Spleen (tissue), 11 donors: ENCODE data around the gene CLK1. TPM values are rescaled to one million over a fixed set of nuclear protein-coding genes. Genes with fewer than 3 reads are reported as not detected.

Experiments
- DNase-seq: peaks from one replicate; pipeline ENCODE4 v3.0.0-alpha.2; 2020
- H3K27ac ChIP-seq, 8 donors: fragments of 200-600 bp; sonication (generic) in 7 of 8; 1 replicate in 4 of 8; 2 replicates in 4 of 8; pipeline versions ENCODE4 v1.5.0 to v1.8.0; 2016 to 2021; ENCODE audit warnings: inconsistent platforms in 4 of 8, mild to moderate bottlenecking in 4 of 8, moderate library complexity in 1 of 8
- H3K27me3 ChIP-seq, 7 donors: fragments of 200-600 bp; sonication (generic) in 6 of 7; replicated peaks in 1 of 7; 1 replicate in 4 of 7; 2 replicates in 3 of 7; pipeline versions ENCODE4 v1.5.0 to v1.8.0; 2016 to 2021; ENCODE audit warnings: inconsistent platforms in 3 of 7, mild to moderate bottlenecking in 1 of 7
- H3K36me3 ChIP-seq, 6 donors: fragments of 200-600 bp; sonication (generic) in 5 of 6; 1 replicate in 4 of 6; 2 replicates in 2 of 6; pipeline versions ENCODE4 v1.5.0 to v1.8.0; 2016 to 2021; ENCODE audit warnings: inconsistent platforms in 2 of 6
- H3K4me1 ChIP-seq, 6 donors: fragments of 200-600 bp; sonication (generic) in 5 of 6; 1 replicate in 3 of 6; 2 replicates in 3 of 6; pipeline versions ENCODE4 v1.5.0 to v1.8.0; 2016 to 2021; ENCODE audit warnings: inconsistent platforms in 3 of 6
- H3K4me3 ChIP-seq, 8 donors: fragments of 200-600 bp; sonication (generic) in 7 of 8; 1 replicate in 4 of 8; 2 replicates in 4 of 8; pipeline versions ENCODE4 v1.5.0 to v1.8.0; 2016 to 2021; ENCODE audit warnings: inconsistent platforms in 4 of 8, mild to moderate bottlenecking in 4 of 8, moderate library complexity in 2 of 8
- H3K9me3 ChIP-seq, 8 donors: fragments of 200-600 bp; sonication (generic) in 7 of 8; 1 replicate in 4 of 8; 2 replicates in 4 of 8; pipeline versions ENCODE4 v1.5.0 to v1.8.0; 2016 to 2021; ENCODE audit warnings: inconsistent platforms in 4 of 8
- POLR2A ChIP-seq, 3 donors: fragments of 450-650 bp; IDR thresholded peaks; one replicate each; pipeline ENCODE4 v1.5.1; 2017; ENCODE audit warnings: antibody characterized with exemption in 3 of 3, mild to moderate bottlenecking in 1 of 3
- POLR2AphosphoS5 ChIP-seq, 3 donors: sonication (generic); formaldehyde crosslinking; IDR thresholded peaks; one replicate each; pipeline ENCODE4 v1.5.1; 2017; ENCODE audit warnings: antibody characterized with exemption in 3 of 3
- WGBS, 5 donors: extraction: QIAGEN DNeasy Blood & Tissue Kit in 3 of 5; methylation state at CpG; one replicate each; pipeline versions ENCODE4 v1.1.5 to v1.1.7; 2013 to 2018; 5-methylcytosine and 5-hydroxymethylcytosine counted together
- intact Hi-C: fragments of 100-400 bp; cut with DNase I; formaldehyde crosslinking; loops from one replicate; pipeline ENCODE4 v1.15.0; 2023; ENCODE audit warnings: low total_unique reads
- polyA plus RNA-seq, 3 donors: library from polyadenylated mRNA; stranded (reverse); fragments of 200-250 nt; gene quantifications; one replicate each; pipeline ENCODE4 v1.2.1, GENCODE V29; 2013
- total RNA-seq, 7 donors: library from RNA; depleted of rRNA in 3 of 7; stranded (reverse); fragments of >200 nt in 3 of 7; fragmentation: NEBNext Ultra II Directional in 4 of 7; extraction: Animal tissue kit (Norgen Biotek cat#: 25700) in 4 of 7; gene quantifications; one replicate each; pipeline versions ENCODE4 v1.1.0 to v1.2.1, GENCODE V29; 2016 to 2021
- TF ChIP-seq, protein P1 (sequence below), 11 experiments: fragments of 200-600 bp in 7 of 11; fragments of 450-650 bp in 4 of 11; sonication (generic) in 4 of 11; IDR thresholded peaks in 8 of 11; conservative IDR thresholded peaks in 3 of 11; 1 replicate in 7 of 11; 2 replicates in 4 of 11; pipeline versions ENCODE4 v1.4.0 to v1.8.0; 2016 to 2021; ENCODE audit warnings: antibody characterized with exemption in 11 of 11, inconsistent platforms in 4 of 11, mild to moderate bottlenecking in 1 of 11
- donor health status: healthy with polysubstance abuse.
- donor health status: DM: no; HTN: no; CAD: no; lungs with moderate emphysema.
- donor health status: DM: no; HTN: no; CAD: no.
- donor health status: Bipolar disorder and iron deficiency.
- donor health status: healthy.
- donor health status: DM: no; HTN: no; CAD: no.
- donor health status: DM: yes; HTN: yes; CAD: no.

Gene CLK1
- total and polyA plus RNA-seq, 10 donors: 161 to 737 (median 217) TPM

DNA sequence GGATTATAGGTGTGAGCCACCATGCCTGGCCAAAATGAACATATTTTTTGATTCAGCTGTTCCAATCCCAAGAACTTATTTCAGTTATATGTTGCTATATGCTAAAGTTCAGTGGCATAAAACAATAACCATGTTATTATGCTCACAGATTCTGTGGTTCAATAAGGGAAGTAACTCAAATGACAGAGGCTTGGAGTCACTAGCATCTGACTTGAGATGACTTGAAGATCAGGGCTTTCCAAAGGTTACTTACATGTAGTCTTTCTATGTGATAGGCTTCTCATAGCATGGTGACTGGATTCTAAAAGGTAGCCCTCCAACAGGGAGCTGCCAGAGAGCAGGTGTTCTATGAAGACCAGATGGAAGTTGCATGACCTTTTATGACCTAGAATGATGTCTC, 17.2 kb downstream of the CLK1 start:
- intact Hi-C loops: no loop called here
- Histone ChIP-seq H3K27me3 (no peaks in the 10 kb centered on the region), H3K9me3 (no peaks in the 10 kb centered on the region), H3K4me3 (no peak overlapping the region), H3K27ac (no peak overlapping the region), H3K36me3 (peaks cover 4 to 26% (median 20%) of the 10 kb centered on the region in 6 donors), H3K4me1 (no peaks in the 10 kb centered on the region)
- DNase-seq: no peak
- TF ChIP-seq, protein P1, sequence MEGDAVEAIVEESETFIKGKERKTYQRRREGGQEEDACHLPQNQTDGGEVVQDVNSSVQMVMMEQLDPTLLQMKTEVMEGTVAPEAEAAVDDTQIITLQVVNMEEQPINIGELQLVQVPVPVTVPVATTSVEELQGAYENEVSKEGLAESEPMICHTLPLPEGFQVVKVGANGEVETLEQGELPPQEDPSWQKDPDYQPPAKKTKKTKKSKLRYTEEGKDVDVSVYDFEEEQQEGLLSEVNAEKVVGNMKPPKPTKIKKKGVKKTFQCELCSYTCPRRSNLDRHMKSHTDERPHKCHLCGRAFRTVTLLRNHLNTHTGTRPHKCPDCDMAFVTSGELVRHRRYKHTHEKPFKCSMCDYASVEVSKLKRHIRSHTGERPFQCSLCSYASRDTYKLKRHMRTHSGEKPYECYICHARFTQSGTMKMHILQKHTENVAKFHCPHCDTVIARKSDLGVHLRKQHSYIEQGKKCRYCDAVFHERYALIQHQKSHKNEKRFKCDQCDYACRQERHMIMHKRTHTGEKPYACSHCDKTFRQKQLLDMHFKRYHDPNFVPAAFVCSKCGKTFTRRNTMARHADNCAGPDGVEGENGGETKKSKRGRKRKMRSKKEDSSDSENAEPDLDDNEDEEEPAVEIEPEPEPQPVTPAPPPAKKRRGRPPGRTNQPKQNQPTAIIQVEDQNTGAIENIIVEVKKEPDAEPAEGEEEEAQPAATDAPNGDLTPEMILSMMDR (IDR thresholded peaks at IDR 0.05 in 8 of 11, conservative IDR thresholded peaks at IDR 0.05 in 3 of 11): no peak
- TF ChIP-seq POLR2AphosphoS5 (IDR thresholded peaks at IDR 0.05): no peak

DNA sequence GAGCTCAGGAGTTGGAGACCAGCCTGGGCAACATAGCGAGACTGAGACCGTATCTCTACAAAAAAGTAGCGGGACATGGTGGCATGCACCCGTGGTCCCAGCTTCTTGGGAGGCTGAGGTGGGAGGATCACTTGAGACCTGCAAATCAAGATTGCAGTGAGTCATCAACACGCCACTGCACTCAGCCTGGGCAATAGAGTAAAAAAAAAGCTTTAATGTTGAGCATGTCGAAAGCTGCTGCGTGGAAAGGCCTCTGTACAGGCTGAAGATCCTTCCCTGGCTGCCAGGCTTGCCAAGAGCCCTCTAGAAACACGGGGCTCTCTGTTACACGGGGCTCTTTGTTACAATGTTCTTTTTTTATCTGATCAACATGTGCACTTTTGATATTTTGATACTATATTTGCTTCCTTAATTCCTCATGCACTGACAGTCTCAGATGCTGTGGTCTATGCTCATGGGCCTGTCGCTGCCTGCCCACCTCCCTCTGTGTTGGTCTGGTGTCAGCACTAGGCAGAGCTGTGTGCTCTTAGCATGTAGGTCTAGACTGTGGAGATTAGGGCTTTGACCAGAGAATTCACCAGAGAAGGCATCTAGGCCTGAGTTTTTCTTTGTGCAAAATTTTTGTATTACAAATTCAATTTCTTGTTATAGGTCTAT, 18.7 kb downstream of the CLK1 start:
- Histone ChIP-seq H3K27me3 (no peaks in the 10 kb centered on the region), H3K27ac (no peak overlapping the region), H3K4me3 (no peak overlapping the region), H3K4me1 (no peaks in the 10 kb centered on the region), H3K9me3 (no peaks in the 10 kb centered on the region), H3K36me3 (peaks cover 0 to 11% (median 5%) of the 10 kb centered on the region in 6 donors)
- no peak for DNase-seq
- TF ChIP-seq, protein P1 (IDR thresholded peaks at IDR 0.05 in 8 of 11, conservative IDR thresholded peaks at IDR 0.05 in 3 of 11): no peak
- TF ChIP-seq POLR2A (IDR thresholded peaks at IDR 0.05) (no peak), POLR2AphosphoS5 (IDR thresholded peaks at IDR 0.05) (no peak)
- 86 to 91% (median 90%) methylated on average over 10 of the region's 10 CpGs for WGBS, 5 donors
- intact Hi-C loops: no loop called here

GRCh38 chr2:200845194-200845593, 19.3 kb downstream of the CLK1 start:
- Histone ChIP-seq H3K27ac (no peak overlapping the region), H3K4me1 (no peaks in the 10 kb centered on the region), H3K9me3 (no peaks in the 10 kb centered on the region), H3K27me3 (no peaks in the 10 kb centered on the region), H3K36me3 (peaks cover 0 to 5% (median under 1%) of the 10 kb centered on the region in 6 donors), H3K4me3 (no peak overlapping the region)
- intact Hi-C loops: no loop called here
- WGBS, 5 donors: 90 to 94% (median 92%) methylated on average over 5 of the region's 5 CpGs
- DNase-seq: no peak
- TF ChIP-seq, protein P1 (IDR thresholded peaks at IDR 0.05 in 8 of 11, conservative IDR thresholded peaks at IDR 0.05 in 3 of 11): no peak
- TF ChIP-seq POLR2AphosphoS5 (IDR thresholded peaks at IDR 0.05) (no peak), POLR2A (IDR thresholded peaks at IDR 0.05) (no peak)

GRCh38 chr2:200843993-200844948, 20.2 kb downstream of the CLK1 start:
- no peak overlapping the region for H3K27ac ChIP-seq
- DNase-seq: no peak
- H3K36me3 ChIP-seq: no peaks in the 10 kb centered on the region
- WGBS, 5 donors: 91 to 95% (median 93%) methylated on average over 17 to 24 of the region's 24 CpGs
- TF ChIP-seq, protein P1 (IDR thresholded peaks at IDR 0.05 in 8 of 11, conservative IDR thresholded peaks at IDR 0.05 in 3 of 11): no peak
- no peak for TF ChIP-seq POLR2A (IDR thresholded peaks at IDR 0.05)
- TF ChIP-seq POLR2AphosphoS5 (IDR thresholded peaks at IDR 0.05): no peak
- intact Hi-C loops: no loop called here
- no peaks in the 10 kb centered on the region for H3K4me1 ChIP-seq
- no peak overlapping the region for H3K4me3 ChIP-seq
- no peaks in the 10 kb centered on the region for H3K9me3 ChIP-seq
- H3K27me3 ChIP-seq: no peaks in the 10 kb centered on the region
